MM.1S (cell line): ENCODE data around the gene CADM4.

ENCODE experiments used
- DNase-seq: peaks from one replicate; pipeline ENCODE4 v3.0.0-alpha.2; 2015
- H2AFZ ChIP-seq: fragments of 300-600 bp; sonication (generic); 2 replicates; pipeline ENCODE4 v1.6.0; 2016; ENCODE audit warnings: antibody characterized with exemption, low read length
- H3F3A ChIP-seq: fragments of 300-600 bp; sonication (generic); 2 replicates; pipeline ENCODE4 v1.6.1; 2016; ENCODE audit warnings: mild to moderate bottlenecking, antibody characterized with exemption, low read length, moderate library complexity, mixed read lengths; ENCODE audit not compliant: insufficient read depth
- H3K27ac ChIP-seq: fragments of 300-600 bp; sonication (generic); 2 replicates; pipeline ENCODE4 v1.5.1; 2016; ENCODE audit warnings: mild to moderate bottlenecking, low read length
- H3K27me3 ChIP-seq: fragments of 300-600 bp; sonication (generic); replicated peaks from 2 replicates; pipeline ENCODE4 v1.6.0; 2016; ENCODE audit warnings: low read length; ENCODE audit not compliant: insufficient read depth
- H3K36me3 ChIP-seq: fragments of 300-600 bp; sonication (generic); replicated peaks from 2 replicates; pipeline ENCODE4 v1.6.1; 2016; ENCODE audit warnings: mild to moderate bottlenecking, low read length, mixed read lengths; ENCODE audit not compliant: insufficient read depth
- H3K4me1 ChIP-seq: fragments of 300-600 bp; sonication (generic); 2 replicates; pipeline ENCODE4 v1.6.1; 2016; ENCODE audit warnings: low read length, mixed read lengths
- H3K4me2 ChIP-seq: fragments of 300-600 bp; sonication (generic); 2 replicates; pipeline ENCODE4 v1.6.0; 2016; ENCODE audit warnings: low read depth, low read length
- H3K4me3 ChIP-seq: fragments of 300-600 bp; sonication (generic); 2 replicates; pipeline ENCODE4 v1.5.1; 2016; ENCODE audit warnings: low read length, mixed read lengths
- H3K79me2 ChIP-seq: fragments of 300-600 bp; sonication (generic); 2 replicates; pipeline ENCODE4 v1.6.1; 2016; ENCODE audit warnings: mixed run types, low read length, mixed read lengths
- H3K9ac ChIP-seq: fragments of 300-600 bp; sonication (generic); 2 replicates; pipeline ENCODE4 v1.6.1; 2016; ENCODE audit warnings: low read length, mixed read lengths
- H3K9me2 ChIP-seq: fragments of 300-600 bp; sonication (generic); replicated peaks from 2 replicates; pipeline ENCODE4 v1.6.1; 2016; ENCODE audit warnings: mild to moderate bottlenecking, low read length, mixed read lengths; ENCODE audit not compliant: insufficient read depth
- H3K9me3 ChIP-seq: fragments of 300-600 bp; sonication (generic); replicated peaks from 2 replicates; pipeline ENCODE4 v1.6.1; 2016; ENCODE audit warnings: mild to moderate bottlenecking, low read length, mixed read lengths; ENCODE audit not compliant: insufficient read depth
- H4K20me1 ChIP-seq: fragments of 300-600 bp; sonication (generic); 2 replicates; pipeline ENCODE4 v1.6.1; 2016; ENCODE audit warnings: mild to moderate bottlenecking, low read length, moderate library complexity, mixed read lengths; ENCODE audit not compliant: insufficient read depth
- EZH2 ChIP-seq: fragments of 300-600 bp; sonication (generic); optimal IDR thresholded peaks from 2 replicates; pipeline ENCODE3; 2017; ENCODE audit warnings: low read depth, mild to moderate bottlenecking, antibody characterized with exemption, low read length, mixed read lengths
- EZH2phosphoT487 ChIP-seq: fragments of 300-600 bp; sonication (generic); IDR thresholded peaks from 2 replicates; pipeline ENCODE4 v1.6.1; 2018; ENCODE audit warnings: antibody characterized with exemption, low read length
- TF ChIP-seq, protein P1 (sequence below): fragments of 300-600 bp; sonication (generic); IDR thresholded peaks from 2 replicates; pipeline ENCODE4 v1.5.1; 2016; ENCODE audit warnings: antibody characterized with exemption, low read length, mixed read lengths

Gene CADM4

DNA sequence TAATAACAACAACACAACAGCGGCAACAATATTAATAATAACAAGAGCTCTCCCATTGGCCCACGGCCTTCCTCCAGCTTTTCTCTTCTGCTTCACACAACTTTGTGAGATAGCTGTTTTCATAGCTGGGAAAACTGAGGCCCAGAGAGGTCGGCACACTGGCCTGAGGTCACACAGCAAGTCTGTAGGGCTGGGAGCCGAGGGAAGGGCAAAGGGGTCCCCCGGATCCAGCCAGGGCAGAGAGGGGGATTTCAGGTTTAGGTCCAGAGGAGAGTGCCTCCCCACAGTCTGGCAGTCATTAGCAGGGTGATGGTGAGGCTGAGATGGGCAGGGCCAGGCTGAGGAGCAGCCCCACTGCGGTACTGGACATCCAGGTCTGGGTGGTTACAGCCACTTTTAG, 9.0 kb upstream of the CADM4 start:
- TF ChIP-seq, protein P1, sequence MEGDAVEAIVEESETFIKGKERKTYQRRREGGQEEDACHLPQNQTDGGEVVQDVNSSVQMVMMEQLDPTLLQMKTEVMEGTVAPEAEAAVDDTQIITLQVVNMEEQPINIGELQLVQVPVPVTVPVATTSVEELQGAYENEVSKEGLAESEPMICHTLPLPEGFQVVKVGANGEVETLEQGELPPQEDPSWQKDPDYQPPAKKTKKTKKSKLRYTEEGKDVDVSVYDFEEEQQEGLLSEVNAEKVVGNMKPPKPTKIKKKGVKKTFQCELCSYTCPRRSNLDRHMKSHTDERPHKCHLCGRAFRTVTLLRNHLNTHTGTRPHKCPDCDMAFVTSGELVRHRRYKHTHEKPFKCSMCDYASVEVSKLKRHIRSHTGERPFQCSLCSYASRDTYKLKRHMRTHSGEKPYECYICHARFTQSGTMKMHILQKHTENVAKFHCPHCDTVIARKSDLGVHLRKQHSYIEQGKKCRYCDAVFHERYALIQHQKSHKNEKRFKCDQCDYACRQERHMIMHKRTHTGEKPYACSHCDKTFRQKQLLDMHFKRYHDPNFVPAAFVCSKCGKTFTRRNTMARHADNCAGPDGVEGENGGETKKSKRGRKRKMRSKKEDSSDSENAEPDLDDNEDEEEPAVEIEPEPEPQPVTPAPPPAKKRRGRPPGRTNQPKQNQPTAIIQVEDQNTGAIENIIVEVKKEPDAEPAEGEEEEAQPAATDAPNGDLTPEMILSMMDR: no peak
- H3K27ac ChIP-seq: no peak overlapping the region
- H3F3A ChIP-seq: no peaks in the 10 kb centered on the region
- H3K36me3 ChIP-seq: no peaks in the 10 kb centered on the region
- no peaks in the 10 kb centered on the region for H3K9me3 ChIP-seq
- no peak overlapping the region for H3K4me2 ChIP-seq
- H3K4me1 ChIP-seq: no peaks in the 10 kb centered on the region
- no peak for DNase-seq
- no peak overlapping the region for H3K9ac ChIP-seq
- H3K79me2 ChIP-seq: no peaks in the 10 kb centered on the region
- H3K4me3 ChIP-seq: no peak overlapping the region
- H4K20me1 ChIP-seq: no peaks in the 10 kb centered on the region
- H2AFZ ChIP-seq: no peak overlapping the region
- no peaks in the 10 kb centered on the region for H3K9me2 ChIP-seq
- H3K27me3 ChIP-seq: no peaks in the 10 kb centered on the region

DNA sequence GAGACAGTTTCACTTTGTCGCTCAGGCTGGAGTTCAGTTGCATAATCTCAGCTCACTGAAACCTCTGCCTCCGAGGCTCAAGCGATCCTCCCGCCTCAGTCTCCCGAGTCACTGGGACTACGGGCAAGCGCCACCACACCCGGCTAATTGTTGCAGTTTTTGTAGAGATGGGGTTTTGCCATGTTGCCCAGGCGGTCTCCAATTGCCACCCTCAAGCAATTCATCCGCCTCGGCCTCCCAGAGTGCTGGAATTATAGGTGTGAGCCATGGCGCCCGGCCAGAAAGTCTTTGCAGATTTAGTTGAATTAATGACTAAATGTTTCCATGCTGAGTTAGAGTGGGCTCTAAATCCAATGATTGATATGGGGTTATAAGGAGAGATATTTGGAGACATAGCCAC, 4.5 kb upstream of the CADM4 start:
- H3K27ac ChIP-seq: no peak overlapping the region
- H2AFZ ChIP-seq: no peak overlapping the region
- no peaks in the 10 kb centered on the region for H3K4me1 ChIP-seq
- TF ChIP-seq EZH2: no peak
- TF ChIP-seq, protein P1: no peak
- TF ChIP-seq EZH2phosphoT487: no peak
- H3K9ac ChIP-seq: no peak overlapping the region
- no peak overlapping the region for H3K4me2 ChIP-seq
- no peaks in the 10 kb centered on the region for H3K9me3 ChIP-seq
- no peak for DNase-seq
- no peaks in the 10 kb centered on the region for H3K36me3 ChIP-seq
- no peaks in the 10 kb centered on the region for H4K20me1 ChIP-seq
- H3K9me2 ChIP-seq: no peaks in the 10 kb centered on the region
- peaks cover 12% of the 10 kb centered on the region for H3K27me3 ChIP-seq
- H3K4me3 ChIP-seq: no peak overlapping the region
- H3F3A ChIP-seq: no peaks in the 10 kb centered on the region
- no peaks in the 10 kb centered on the region for H3K79me2 ChIP-seq

DNA sequence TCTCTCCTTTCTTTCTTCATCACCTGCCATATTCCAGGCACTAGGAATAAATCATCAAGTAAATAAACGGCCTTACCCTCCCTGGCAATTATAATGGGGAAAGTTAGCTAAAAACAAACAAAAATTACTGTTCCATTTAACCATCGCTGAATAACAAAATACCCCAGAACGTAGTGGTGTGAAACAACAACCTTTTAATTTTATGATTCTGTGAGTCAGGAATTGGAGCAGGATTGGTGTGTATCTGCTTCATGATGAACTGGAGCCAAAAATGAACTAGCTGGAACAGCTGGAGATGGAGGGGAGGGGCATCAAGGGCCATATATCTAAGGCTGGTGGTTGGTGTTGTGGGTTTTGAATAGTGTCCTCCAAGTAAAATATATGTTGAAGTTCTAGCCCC, 3.7 kb upstream of the CADM4 start:
- no peaks in the 10 kb centered on the region for H3K9me2 ChIP-seq
- H3F3A ChIP-seq: no peaks in the 10 kb centered on the region
- no peak overlapping the region for H2AFZ ChIP-seq
- no peaks in the 10 kb centered on the region for H3K9me3 ChIP-seq
- H3K27me3 ChIP-seq: peaks cover 20% of the 10 kb centered on the region
- H3K9ac ChIP-seq: no peak overlapping the region
- no peak overlapping the region for H3K27ac ChIP-seq
- H3K4me1 ChIP-seq: no peaks in the 10 kb centered on the region
- H3K36me3 ChIP-seq: no peaks in the 10 kb centered on the region
- no peak overlapping the region for H3K4me3 ChIP-seq
- H3K4me2 ChIP-seq: no peak overlapping the region
- TF ChIP-seq, protein P1: no peak
- no peak for TF ChIP-seq EZH2
- TF ChIP-seq EZH2phosphoT487: no peak
- no peaks in the 10 kb centered on the region for H4K20me1 ChIP-seq
- no peak for DNase-seq
- no peaks in the 10 kb centered on the region for H3K79me2 ChIP-seq

DNA sequence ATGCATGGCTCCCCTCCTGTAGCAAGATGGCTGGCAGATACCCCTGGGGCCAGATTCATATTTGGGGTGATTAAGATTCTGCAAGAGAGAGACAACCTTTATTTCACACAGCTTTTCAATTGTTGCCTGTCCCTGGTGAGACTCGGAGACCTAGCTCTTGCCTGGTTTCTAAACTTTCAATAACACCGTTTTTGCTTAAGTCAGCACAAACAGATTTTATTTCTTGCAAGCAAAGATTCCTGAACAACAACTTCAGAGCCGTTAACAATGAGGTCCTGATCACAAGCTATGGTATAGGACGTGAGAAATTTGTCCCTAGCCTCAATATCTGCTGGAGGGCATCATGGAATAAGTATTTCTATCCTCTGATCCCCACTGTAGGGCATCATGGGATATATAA, 2.9 kb upstream of the CADM4 start:
- no peaks in the 10 kb centered on the region for H3K4me1 ChIP-seq
- H3K27ac ChIP-seq: no peak overlapping the region
- H3K27me3 ChIP-seq: peaks cover 28% of the 10 kb centered on the region
- no peaks in the 10 kb centered on the region for H3K79me2 ChIP-seq
- H2AFZ ChIP-seq: no peak overlapping the region
- no peaks in the 10 kb centered on the region for H3K36me3 ChIP-seq
- H4K20me1 ChIP-seq: no peaks in the 10 kb centered on the region
- H3F3A ChIP-seq: no peaks in the 10 kb centered on the region
- no peaks in the 10 kb centered on the region for H3K9me3 ChIP-seq
- no peak for DNase-seq
- H3K4me3 ChIP-seq: no peak overlapping the region
- no peak overlapping the region for H3K9ac ChIP-seq
- H3K4me2 ChIP-seq: no peak overlapping the region
- H3K9me2 ChIP-seq: no peaks in the 10 kb centered on the region
- TF ChIP-seq, protein P1: no peak
- TF ChIP-seq EZH2 (no peak), EZH2phosphoT487 (no peak)
